Endodermal cell (in vitro differentiated cells): ENCODE data around the gene GSX2. TPM values are rescaled to one million over a fixed set of nuclear protein-coding genes. Genes with fewer than 3 reads are reported as not detected.
"Not testable (repeated sequence)": the region's sequence is repeated elsewhere in the genome, so short reads cannot be mapped to it uniquely, and the experiment has no call there.

Experiments used
- DNase-seq: peaks from one replicate; pipeline ENCODE4 v3.0.0-alpha.2; 2017
- H3K27ac ChIP-seq: 2 replicates; pipeline ENCODE4 v1.5.1; 2013; ENCODE audit warnings: mild to moderate bottlenecking, low read depth, low read length, moderate library complexity
- H3K27me3 ChIP-seq: 2 replicates; pipeline ENCODE4 v1.6.1; 2013; ENCODE audit warnings: mild to moderate bottlenecking, low read length, moderate library complexity; ENCODE audit not compliant: insufficient read depth, control insufficient read depth, poor library complexity, severe bottlenecking
- H3K36me3 ChIP-seq: 2 replicates; pipeline ENCODE4 v1.7.0; 2013; ENCODE audit warnings: mild to moderate bottlenecking, low read length, moderate library complexity; ENCODE audit not compliant: control insufficient read depth, insufficient read depth
- H3K4me1 ChIP-seq: one replicate; pipeline ENCODE4 v1.7.0; 2013; ENCODE audit warnings: low read length; ENCODE audit not compliant: control insufficient read depth, insufficient read depth
- H3K4me3 ChIP-seq: 2 replicates; pipeline ENCODE4 v1.5.1; 2013; ENCODE audit warnings: mild to moderate bottlenecking, low read length, moderate library complexity
- H3K9ac ChIP-seq: 2 replicates; pipeline ENCODE4 v1.6.1; 2013; ENCODE audit warnings: mild to moderate bottlenecking, low read length, moderate library complexity; ENCODE audit not compliant: poor library complexity, severe bottlenecking; ENCODE audit errors: extremely low read depth
- H3K9me3 ChIP-seq: 2 replicates; pipeline ENCODE4 v1.6.1; 2013; ENCODE audit warnings: mild to moderate bottlenecking, low read length, moderate library complexity; ENCODE audit not compliant: control insufficient read depth
- H3K27ac Mint-ChIP-seq: 2 replicates; pipeline ENCODE4 v1.8.0; 2020; ENCODE audit warnings: mixed read lengths
- H3K27me3 Mint-ChIP-seq: 2 replicates; pipeline ENCODE4 v1.8.0; 2021; ENCODE audit warnings: mild to moderate bottlenecking, mixed read lengths; ENCODE audit not compliant: insufficient read depth
- H3K36me3 Mint-ChIP-seq: 2 replicates; pipeline ENCODE4 v1.8.0; 2020; ENCODE audit warnings: low read depth, mixed read lengths
- H3K4me1 Mint-ChIP-seq: 2 replicates; pipeline ENCODE4 v1.8.0; 2020; ENCODE audit warnings: mixed read lengths
- H3K4me3 Mint-ChIP-seq: 2 replicates; pipeline ENCODE4 v1.8.0; 2020; ENCODE audit warnings: mild to moderate bottlenecking, moderate library complexity, mixed read lengths
- H3K9me3 Mint-ChIP-seq: 2 replicates; pipeline ENCODE4 v1.8.0; 2020; ENCODE audit warnings: mild to moderate bottlenecking, mixed read lengths
- WGBS, 2 experiments: methylation state at CpG; one replicate each; pipeline versions ENCODE4 v1.1.5 to v1.1.7; 2013; ENCODE audit warnings: missing lambda C conversion rate in 2 of 2, mixed read lengths in 1 of 2; ENCODE audit not compliant: insufficient coverage in 1 of 2, insufficient read length in 1 of 2; 5-methylcytosine and 5-hydroxymethylcytosine counted together
- long read RNA-seq, 4 experiments: library from polyadenylated mRNA in 2 of 4; library from RNA in 1 of 4; library from capped mRNA in 1 of 4; stranded (forward) in 3 of 4; unstranded in 1 of 4; transcript quantifications; one replicate each; pipeline ENCODE4 v2.0.0, GENCODE V29; 2020 to 2021; ENCODE audit warnings: inconsistent platforms in 1 of 4
- polyA plus RNA-seq, 2 experiments: library from polyadenylated mRNA; stranded (reverse); fragments of 50-300 nt; gene quantifications; one replicate each; pipeline ENCODE4 v1.2.3, GENCODE V29; 2013
- total RNA-seq, 2 donors: library from RNA; stranded (reverse); fragmentation: NEBNext Ultra II Directional in 1 of 2; extraction: Animal tissue kit (Norgen Biotek cat#: 25700) in 1 of 2; gene quantifications; 2 replicates in 1 of 2; 3 replicates in 1 of 2; pipeline ENCODE4 v1.2.1, GENCODE V29; 2021
- TF ChIP-seq, protein P1 (sequence below): fragments of 200-600 bp; sonication (generic); conservative IDR thresholded peaks from 2 replicates; pipeline ENCODE4 v1.5.0; 2021; ENCODE audit warnings: antibody characterized with exemption, mild to moderate bottlenecking

GSX2 gene
- total RNA-seq = not detected
- 3.6 TPM for polyA plus RNA-seq (2013, experiment 1 of 2)
- 4.2 TPM for polyA plus RNA-seq (2013, experiment 2 of 2)
- long read RNA-seq, experiment 1 = 0 reads
- long read RNA-seq, experiment 2 = 0 reads
- long read RNA-seq, experiment 3 = 0 reads
- long read RNA-seq, experiment 4 = 0 reads

- Histone ChIP-seq H3K27ac (no peak within 1 kb of the TSS), H3K4me3 (peak within 1 kb of the TSS; percentile 50), H3K9ac (no peak within 1 kb of the TSS), H3K4me1 (peaks cover 17% of the 10 kb centered on the region), H3K36me3 (no peaks in the 10 kb centered on the region), H3K27me3 (peaks cover 100% of the 10 kb centered on the region), H3K9me3 (no peaks in the 10 kb centered on the region)
- peaks cover 39% of the 10 kb centered on the region for H3K4me1 Mint-ChIP-seq
- WGBS, 2 experiments = 1% methylated on average over 11 to 65 of the region's 66 CpGs
- no peak within 1 kb of the TSS for H3K27ac Mint-ChIP-seq
- DNase-seq = peak; percentile 76
- no peaks in the 10 kb centered on the region for H3K9me3 Mint-ChIP-seq
- H3K4me3 Mint-ChIP-seq = peak within 1 kb of the TSS; percentile 43
- H3K27me3 Mint-ChIP-seq = peaks cover 100% of the 10 kb centered on the region
- TF ChIP-seq, protein P1, sequence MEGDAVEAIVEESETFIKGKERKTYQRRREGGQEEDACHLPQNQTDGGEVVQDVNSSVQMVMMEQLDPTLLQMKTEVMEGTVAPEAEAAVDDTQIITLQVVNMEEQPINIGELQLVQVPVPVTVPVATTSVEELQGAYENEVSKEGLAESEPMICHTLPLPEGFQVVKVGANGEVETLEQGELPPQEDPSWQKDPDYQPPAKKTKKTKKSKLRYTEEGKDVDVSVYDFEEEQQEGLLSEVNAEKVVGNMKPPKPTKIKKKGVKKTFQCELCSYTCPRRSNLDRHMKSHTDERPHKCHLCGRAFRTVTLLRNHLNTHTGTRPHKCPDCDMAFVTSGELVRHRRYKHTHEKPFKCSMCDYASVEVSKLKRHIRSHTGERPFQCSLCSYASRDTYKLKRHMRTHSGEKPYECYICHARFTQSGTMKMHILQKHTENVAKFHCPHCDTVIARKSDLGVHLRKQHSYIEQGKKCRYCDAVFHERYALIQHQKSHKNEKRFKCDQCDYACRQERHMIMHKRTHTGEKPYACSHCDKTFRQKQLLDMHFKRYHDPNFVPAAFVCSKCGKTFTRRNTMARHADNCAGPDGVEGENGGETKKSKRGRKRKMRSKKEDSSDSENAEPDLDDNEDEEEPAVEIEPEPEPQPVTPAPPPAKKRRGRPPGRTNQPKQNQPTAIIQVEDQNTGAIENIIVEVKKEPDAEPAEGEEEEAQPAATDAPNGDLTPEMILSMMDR = no peak
- H3K36me3 Mint-ChIP-seq = no peaks in the 10 kb centered on the region
Measured at GRCh38 chr4:54099748-54100574, at the start of gene GSX2. Gene GSX2, plus strand, starts transcription at chr4:54100163. Its CDS starts 182 bp downstream, at chr4:54100345.

- Histone ChIP-seq H3K27ac (no peak overlapping the region), H3K36me3 (peaks cover 8% of the 10 kb centered on the region), H3K9ac (no peak overlapping the region), H3K27me3 (no peaks in the 10 kb centered on the region), H3K4me1 (peaks cover 3% of the 10 kb centered on the region), H3K9me3 (no peaks in the 10 kb centered on the region), H3K4me3 (peak overlapping the region; percentile 35)
- H3K4me1 Mint-ChIP-seq = peaks cover 11% of the 10 kb centered on the region
- TF ChIP-seq, protein P1 = no peak
- no peaks in the 10 kb centered on the region for H3K27me3 Mint-ChIP-seq
- H3K9me3 Mint-ChIP-seq = peaks cover 5% of the 10 kb centered on the region
- H3K27ac Mint-ChIP-seq = no peak overlapping the region
- DNase-seq = no peak
- H3K4me3 Mint-ChIP-seq = no peak overlapping the region
- 67% methylated on average over 1 of the region's 1 CpG; no CpG with 5 or more reads in 1 of the 2 experiments for WGBS, 2 experiments
- peaks cover 9% of the 10 kb centered on the region for H3K36me3 Mint-ChIP-seq
Measured at GRCh38 chr4:54050214-54050904, 49.6 kb upstream of the GSX2 start.

- 97% methylated on average over 5 of the region's 5 CpGs; no CpG with 5 or more reads in 1 of the 2 experiments for WGBS, 2 experiments
Measured at GRCh38 chr4:54053322-54053721, 46.6 kb upstream of the GSX2 start.

More at GRCh38 chr4:54053322-54053721, 46.6 kb upstream of the GSX2 start:
- not testable (repeated sequence) for H3K4me1 ChIP-seq, H3K27me3 ChIP-seq, H3K27me3 Mint-ChIP-seq, H3K9me3 Mint-ChIP-seq, H3K4me3 ChIP-seq, H3K36me3 Mint-ChIP-seq, H3K27ac Mint-ChIP-seq, H3K4me3 Mint-ChIP-seq, H3K9me3 ChIP-seq, DNase-seq, H3K27ac ChIP-seq, H3K36me3 ChIP-seq, H3K9ac ChIP-seq
- H3K4me1 Mint-ChIP-seq = peaks cover 11% of the 10 kb centered on the region
